GM19468 (cell line): ENCODE measurements around the gene CHRNA5.

Experiments
- ATAC-seq: cut with Tn5 transposase; IDR thresholded peaks from one replicate; pipeline ENCODE4 v1.9.1; 2021; ENCODE audit warnings: mild to moderate bottlenecking, moderate library complexity, moderate number of reproducible peaks; ENCODE audit not compliant: unreplicated experiment; ENCODE audit errors: extremely low read depth

Gene CHRNA5

DNA sequence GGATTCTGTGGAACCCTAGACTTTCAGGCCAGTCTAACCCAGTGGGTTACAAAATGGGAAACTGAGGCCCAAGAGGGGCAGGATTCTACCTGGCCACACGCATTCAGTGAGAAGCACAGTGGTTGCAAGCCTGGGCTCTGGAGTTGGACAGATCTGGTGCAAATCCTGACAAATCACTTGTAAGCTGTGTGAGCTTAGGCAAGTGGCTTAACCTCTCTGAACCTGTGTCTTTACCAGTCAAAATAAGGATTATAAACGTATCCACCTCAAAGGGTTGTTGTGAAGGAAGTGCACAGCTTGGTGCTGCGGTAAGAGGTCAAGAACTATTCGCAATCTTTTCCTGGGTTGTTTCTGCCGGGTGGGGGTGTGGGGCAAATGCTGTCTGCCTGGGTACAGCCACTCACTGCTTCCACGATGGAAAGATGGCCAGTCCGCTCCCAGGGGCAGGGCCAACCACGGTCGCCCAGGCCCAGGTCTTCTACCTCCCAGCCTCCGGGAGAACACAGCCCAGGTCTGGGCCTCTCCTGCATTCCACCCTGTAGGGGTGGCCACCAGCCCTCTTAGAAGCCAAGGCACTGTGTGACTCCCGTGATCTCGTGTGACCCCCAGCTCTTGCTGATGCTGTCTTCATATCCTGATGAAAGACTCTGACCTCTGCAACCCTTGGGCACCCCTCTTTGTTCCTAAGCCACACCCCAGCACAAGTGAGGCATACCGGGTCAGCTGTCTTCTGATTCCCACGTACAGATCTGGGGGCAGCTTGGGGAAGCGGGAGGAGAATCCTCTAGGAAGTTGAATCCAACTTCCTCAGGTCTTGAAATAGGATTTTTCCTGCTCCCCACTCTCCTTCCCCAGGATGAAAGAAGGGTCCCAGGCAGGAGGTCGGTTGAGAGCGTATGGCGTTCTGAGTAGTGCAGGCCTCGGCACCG lies 54.0 kb downstream of the CHRNA5 start:
- no peak for ATAC-seq

DNA sequence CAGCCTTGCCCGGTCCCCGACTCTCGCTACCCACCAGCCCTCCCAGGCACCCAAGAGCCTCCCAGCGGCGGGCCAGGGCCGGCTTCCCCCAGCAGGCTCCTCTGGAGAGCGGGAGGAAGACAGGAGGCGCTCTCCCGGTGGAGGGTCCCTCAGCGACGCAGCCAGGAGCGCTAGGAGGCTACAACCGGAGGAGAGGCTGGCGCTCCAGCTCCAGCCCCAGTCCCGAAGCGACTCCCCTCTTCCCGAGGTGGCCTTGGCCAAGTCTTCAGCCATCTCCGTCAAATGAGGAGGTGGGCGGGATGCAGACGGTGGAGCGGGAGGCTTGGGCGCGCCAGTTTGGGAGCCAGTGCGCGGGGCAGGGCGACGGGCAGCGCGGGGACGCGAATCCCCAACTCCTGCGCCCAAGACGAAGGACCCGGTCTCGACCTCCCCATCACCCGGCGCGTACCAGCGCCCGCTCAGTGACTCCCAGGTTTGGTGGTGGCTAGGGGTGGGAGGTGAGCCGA lies 54.8 kb downstream of the CHRNA5 start:
- ATAC-seq: no peak

DNA sequence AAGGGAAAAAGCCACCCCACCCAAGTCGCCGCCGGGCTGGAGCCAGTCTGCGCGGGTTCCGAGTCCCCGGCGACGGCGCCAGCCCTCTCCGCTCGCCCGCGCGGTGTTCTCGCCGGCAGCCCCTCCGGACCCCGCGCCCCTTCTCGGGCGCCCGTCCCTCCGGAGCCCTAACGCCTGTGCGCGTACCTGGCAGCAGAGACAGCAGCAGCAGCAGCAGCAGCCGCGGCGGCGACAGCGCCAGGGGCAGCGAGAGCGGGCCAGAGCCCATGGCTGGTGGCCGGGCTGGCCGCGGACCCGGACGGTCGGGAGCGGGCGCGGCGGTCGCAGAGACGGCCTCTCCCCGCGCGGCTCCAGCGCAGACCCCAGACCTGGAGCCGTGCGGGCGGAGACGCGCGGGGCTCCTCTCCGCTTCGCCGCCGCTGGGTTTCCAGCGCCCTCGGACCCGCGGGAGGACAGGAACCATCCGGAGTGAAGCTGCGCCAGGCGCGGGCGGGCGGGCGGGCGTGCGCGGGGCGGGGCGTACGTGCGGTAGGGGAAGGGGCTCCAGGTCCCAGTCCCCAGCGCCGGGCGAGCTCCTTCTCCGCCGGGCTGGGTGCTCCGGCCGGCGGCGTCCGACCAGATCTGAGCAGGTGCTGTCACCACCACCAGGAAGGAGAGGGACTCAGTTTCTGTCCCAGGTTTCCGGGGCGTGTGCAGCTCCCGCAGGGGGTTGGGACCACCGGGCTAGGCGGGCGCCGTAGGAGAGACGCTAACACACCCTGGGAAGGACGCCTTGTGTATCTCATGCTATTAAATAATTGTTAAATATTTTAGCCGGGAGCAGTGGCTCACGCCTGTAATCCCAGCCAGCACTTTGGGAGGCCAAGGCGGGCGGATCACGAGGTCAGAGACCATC lies 55.5 kb downstream of the CHRNA5 start, which contains the start of gene CHRNA3:
Gene CHRNA3, minus strand, starts transcription at position 470 of the 895 bp plus-strand sequence. Its CDS starts 202 bp downstream, at position 268.
- no peak for ATAC-seq

DNA sequence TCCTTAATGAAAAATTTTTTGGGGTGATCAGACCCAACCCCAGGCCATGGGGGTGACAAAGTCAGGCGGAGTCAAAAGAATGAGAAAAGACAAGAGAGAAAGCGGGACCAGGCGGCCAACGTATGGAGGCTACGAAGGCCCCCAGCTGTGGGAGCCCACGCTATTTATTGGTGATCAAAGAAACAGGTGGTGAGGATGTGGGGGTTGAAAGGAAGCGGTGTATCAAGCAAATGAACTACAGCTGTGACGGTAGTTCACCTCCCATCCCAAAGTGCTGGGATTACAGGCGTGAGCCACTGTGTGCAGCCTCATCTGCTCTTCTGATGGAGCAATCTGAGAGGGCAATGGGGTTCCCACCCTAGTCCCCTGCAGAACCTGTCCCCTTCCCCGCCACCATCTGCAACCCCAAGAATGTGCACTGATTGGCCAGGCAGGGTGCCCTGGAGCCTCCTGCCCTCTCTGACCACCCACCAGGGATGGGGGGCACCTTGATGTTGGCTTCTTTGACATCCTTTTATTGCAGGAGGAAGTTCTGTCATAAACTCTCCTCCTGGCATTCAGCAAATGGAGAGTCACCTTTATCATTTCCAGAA lies 56.6 kb downstream of the CHRNA5 start:
- no peak for ATAC-seq

DNA sequence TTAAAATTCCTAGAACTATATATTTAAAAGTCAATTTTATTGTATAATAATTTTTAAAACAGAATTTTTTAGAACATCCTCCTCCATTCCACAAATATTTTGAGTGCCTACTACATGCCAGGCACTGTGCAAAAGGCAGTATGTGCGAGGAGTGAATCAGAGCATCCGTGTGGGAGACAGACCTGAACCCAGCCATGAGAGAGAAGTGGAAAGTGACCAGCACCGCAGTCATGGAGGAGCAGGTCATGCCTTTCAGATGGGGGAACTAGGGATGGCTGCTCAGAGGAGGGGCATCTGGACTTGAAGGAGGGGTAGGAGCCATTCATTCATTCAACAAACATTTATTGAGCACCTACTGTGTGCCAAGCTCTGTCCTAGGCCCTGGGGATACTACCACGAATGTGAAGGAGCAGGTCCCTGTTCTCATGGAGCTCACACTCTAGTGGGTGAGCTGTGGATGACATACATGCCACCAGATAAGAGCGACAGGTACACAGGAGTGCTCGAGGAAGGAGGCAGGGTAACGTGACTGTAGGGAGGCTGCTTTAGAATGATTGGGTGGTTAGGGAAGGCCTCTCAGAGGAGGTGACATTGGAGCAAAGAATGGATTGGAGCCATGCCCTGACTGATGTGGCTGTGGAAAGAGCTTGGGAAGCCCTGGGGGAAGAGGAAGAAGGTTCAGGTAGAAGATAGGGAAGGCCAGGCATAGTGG lies 58.6 kb downstream of the CHRNA5 start:
- no peak for ATAC-seq

DNA sequence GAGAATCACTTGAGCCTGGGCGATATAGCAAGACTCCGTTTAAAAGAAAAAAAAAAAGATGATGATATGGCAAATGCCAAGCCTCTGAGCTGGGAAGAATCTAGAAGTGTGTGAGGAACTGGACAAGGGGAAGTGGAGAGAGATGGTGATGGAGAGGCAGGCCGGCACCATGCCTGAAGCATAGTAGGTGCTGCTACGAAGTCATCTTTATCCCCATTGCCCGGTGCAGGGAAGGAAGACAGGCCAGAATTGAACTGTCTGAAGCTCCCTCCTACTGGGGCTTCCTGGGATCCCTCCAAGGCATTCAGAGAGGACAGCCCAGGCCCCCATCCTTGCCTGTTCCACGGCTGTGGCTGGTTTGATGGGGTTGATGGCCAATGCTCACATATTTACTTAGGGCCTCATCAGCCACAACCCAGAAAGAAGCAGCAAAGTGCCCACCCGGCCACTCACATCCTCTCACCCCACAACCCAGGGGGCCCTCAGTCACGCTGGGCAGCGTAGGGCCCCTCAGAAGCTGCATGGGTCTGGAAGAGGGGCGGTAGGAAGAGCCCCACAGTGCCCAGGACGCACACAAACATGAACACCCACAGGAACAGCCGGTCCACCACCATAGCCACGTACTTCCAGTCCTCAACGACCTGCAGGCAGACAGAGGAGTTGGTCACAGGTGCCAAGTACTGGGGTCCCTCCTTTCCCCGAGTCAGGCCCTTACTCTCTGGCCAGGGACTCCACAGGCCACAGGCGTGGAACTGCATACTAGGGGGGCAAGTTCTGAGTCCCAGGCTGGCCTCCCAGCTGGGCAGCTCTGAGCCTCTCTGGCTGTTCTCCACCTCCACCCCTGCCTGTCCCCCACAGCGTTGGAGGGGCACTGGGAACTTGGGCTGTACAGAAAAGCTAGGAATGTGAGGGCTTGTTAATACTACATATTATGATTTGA lies 59.6 kb downstream of the CHRNA5 start:
- no peak for ATAC-seq

DNA sequence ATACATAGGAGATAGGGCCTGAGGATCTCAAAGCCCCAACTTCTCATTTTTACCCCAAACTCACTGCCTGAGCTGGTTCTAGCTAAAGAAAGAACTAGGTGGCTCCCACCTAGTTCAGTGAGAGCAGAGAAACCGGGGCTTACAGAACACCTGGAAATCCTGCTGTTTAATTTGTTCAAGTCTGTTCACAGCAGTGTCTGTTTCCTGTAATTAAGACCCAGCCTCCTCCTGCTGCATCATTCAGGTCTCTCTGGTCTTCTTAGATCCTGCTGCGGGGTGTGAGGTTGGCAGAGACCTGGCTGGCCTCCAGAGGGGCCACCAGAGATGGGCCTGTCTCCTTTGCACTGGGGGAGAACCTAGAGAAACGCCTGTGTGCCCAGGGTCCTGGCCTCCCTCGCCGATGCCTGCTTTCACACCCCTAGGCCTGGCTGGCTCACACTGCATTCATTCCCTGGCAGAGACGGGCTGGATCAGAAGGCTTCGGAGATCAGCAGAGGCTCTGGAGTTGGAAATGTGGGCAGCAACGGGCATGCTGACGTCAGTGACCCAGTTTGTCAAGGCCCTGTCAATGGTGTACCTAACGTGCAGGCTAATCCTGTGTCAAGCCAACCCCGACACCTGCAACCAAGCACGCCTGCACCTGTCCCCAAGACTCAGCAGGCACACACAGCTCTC lies 60.4 kb downstream of the CHRNA5 start:
- ATAC-seq: no peak

DNA sequence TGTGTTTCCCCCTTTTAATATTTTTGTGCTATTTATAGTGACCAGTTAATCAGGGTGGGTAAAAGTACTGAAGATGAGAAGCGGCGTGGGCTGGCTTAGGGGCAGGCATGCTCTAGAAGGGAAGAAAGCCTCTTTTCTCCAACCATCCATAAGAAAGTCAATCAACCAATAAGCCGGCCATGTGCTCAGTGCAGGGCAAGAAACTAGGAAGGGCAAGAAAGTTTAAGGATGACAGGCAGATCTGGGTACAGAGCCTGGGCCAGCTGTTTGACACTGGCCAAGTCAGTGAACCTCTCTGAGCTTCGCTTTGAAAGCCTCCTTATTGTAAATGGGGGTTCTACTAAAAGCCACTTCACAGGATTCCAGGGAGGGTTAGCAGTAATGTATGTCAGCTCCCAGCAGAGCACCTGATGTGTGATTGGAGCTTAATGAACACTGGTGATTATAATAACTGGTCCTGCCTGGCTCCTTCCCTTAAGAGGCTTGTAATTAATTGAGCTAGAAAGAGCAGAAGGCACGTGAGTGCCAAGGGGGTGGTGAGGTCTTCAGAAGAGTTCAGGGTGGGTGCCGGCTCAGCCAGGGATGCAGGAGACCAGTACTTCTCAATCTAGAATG lies 61.2 kb downstream of the CHRNA5 start:
- ATAC-seq: no peak

DNA sequence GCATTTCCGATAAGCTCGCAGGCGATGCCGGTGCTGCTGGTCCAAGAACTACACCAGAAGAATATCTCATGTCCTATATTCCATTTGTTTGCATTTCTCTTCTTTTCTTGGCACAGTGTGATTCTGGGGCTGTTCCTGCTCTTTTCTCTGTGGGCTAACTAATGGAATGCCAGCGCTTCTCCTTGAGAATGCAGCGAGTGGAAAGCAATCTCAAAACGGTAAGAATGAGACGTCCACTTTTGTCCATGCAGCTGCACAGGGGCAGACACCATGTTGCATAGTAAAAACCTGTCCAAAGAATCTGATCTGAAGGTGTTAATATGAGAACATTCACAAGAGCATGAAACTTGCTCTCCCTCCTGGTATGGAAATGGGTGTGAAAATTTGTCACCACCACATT lies 62.0 kb downstream of the CHRNA5 start:
- ATAC-seq: no peak

DNA sequence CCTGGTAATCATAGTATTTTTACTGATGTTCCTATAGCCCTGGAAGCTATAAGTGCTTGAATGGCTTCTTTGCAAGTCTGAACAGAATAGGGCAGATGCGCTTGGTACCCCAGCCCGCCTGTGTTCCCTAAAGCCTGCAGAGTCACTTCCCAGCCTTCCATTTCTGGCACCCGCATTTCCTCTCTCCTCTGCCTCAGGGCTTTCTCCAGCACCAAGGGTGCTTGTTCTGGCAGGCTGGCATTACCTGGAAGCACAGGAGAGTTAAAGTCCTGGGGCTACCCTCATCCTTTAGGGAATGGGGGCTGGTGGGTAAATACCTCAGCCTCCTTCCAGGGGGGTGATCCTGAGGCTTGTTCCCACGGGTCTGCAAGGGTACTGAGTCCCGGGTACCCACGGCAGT lies 62.9 kb downstream of the CHRNA5 start:
- no peak for ATAC-seq

DNA sequence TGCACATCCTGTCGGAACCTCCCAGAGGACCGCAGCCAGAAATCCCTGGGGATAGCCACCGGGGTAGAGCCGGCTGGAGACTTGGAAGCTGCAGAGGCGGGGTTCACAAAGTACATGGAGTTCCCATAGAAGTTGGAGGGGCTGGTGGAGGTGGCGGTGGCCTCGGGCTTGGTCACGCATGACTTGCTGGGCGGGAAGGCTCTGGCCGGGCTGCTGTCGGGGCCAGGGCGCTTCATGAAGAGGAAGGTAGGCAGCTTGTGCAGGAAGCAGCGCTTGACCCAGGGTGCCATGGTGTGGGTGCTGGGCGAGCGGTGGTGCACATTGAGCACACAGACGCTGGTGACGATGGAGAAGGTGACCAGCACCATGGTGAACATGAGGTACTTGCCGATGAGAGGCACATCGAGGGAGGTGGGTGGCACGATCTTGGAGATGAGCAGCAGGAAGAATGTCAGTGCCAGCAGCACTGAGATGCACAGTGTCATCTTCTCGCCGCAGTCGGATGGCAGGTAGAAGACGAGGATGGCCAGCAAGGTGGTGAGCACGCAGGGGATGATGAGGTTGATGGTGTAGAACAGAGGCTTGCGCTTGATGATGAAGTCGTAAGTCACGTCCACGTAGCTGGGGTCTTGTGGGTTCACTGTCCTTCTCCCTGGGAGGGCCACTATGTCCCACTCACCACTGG lies 63.9 kb downstream of the CHRNA5 start:
- no peak for ATAC-seq

DNA sequence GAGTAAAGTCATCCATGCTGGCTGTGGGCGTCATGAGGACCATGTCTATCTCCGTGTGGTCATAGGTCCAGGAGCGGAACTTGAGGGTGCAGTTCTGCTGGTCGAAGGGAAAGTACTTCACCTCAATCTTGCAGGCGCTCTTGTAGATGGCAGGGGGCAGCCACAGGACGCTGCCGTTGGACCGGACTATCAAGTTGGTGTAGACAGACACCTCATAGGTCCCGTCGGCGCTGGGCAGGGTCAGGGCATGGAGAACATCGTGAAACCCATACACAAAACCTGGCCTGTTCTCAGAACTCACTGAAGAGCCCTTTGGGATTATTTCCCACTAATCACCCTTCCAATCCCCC lies 64.4 kb downstream of the CHRNA5 start:
- ATAC-seq: no peak

DNA sequence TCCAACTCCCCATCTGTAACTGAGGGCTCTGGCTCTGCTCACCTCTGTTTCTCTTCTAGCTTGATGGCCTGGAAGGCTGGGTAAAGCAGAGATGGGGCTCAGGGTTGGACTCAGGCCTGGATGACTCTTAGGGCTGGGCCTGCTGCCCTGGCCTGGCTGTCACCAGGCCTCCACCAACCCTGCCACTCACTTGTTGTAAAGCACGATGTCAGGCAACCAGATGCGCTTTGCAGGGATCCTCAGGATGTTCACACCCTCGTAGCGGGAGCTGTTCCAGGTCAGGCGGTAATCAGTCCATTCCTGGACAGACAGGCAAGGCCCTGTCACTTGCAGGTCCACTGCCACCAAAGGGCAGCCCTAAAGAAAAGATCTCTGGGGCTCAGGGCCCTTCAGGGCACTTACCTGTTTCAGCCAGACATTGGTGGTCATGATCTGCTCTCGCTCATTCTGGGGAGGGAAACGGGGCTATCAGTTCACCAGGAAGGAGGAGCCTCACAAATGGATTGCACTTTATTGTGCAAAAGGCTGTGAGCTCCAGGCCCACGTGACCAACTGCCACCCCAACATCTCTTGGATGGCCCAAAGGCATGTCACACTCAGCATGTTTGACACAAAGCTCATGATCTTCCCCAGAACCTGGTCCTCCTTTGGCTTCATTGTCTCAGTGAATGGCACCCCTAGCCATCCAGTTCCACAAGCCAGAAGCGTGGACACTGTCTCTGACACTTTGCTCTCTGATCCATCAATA lies 65.7 kb downstream of the CHRNA5 start:
- ATAC-seq: no peak

DNA sequence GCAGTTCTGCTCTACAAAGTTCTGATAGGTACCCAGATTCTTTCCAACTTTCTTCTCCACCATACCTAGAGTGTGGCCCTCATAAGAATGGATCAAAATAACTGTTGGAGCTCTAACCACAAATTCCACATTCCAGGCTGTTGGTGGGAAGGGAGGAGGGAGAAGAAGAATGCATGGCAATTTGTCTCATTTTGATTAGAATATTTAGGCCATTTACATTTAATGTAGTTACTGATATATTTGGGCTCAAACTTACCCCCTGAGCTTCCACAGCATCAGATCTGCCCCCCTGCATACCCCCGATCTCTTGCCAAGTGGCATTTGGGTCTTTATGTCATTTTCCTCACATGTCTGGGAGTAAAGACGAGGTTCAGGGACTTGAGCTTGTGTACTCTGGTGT lies 68.0 kb downstream of the CHRNA5 start:
- ATAC-seq: no peak

DNA sequence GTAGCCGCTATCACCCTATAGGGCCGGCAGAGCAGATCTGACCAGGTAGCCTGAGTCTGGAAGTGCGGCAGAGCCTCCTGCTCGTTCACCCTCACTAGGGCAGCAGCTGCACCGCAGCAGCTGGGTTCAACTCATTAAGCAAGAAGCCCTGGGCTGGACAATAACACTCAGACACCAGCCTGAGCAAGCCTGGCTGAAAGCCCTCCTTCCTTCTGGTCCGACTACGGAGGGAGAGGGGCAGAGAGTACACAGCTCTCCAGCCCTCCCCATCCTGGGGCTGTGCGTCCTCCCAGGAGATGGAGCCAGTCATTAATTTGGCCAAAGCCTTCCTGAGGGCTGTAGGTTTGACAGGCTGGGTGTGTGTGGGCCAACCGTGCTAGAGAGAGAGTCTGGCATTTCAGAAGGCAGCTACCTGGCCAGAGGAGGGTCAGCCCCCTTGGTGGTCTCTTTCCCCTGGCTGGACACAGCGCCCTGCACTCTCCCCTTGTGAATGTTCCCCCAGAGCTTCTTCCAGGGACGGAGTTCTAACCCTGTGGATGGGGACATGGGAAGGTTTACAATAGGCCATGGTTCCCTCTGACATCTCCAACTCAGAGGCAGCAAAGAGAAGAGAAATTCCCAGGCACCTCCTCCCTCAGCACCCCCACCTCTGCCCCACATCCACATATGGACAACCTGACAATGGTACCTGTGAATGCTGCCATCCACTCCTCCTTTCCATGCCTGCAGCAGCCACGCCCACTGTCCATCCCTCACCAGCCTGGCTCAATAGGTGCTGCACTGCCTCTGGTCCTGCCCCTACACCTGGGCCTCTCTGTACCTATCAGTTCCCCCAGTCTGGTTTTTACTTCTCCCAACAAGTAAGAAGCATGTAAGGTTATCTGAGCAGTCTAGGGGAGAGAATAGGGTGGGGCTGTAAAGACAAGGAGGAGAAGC lies 69.2 kb downstream of the CHRNA5 start:
- no peak for ATAC-seq

DNA sequence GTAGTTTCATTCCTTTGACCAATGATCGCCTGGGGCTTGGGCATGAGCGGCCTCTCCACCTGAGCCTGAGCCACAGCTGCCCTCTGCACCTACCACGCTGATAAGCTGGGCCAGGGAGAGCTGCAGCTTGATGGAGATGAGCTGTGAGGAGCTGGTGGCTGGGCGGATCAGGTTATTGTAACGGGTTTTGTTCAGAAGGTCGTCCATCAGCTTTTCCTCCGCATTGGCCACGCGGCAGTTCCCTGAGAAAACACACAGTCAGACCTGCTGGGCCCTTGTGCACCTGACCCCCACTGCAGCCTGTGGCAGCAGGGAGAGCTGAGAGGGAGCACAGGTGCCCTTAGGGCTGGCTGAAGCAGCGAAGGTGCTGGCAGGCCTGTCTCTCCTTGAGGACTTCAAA lies 70.0 kb downstream of the CHRNA5 start:
- no peak for ATAC-seq
